K562 (cell line): ENCODE measurements around the gene IFITM2. TPM values are rescaled to one million over a fixed set of nuclear protein-coding genes. Genes with fewer than 3 reads are reported as not detected.

ENCODE experiments used
- ATF1 ChIP-seq, 2 experiments: fragments of 450-650 bp in 1 of 2; IDR thresholded peaks; 2 replicates each; pipeline ENCODE4 v1.6.1; 2016; ENCODE audit warnings: missing compliant biosample characterization in 1 of 2, missing genetic modification characterization in 1 of 2
- BDP1 ChIP-seq: IDR thresholded peaks from 3 replicates; pipeline ENCODE4 v1.6.1; 2011; ENCODE audit not compliant: insufficient read length, insufficient read depth
- GABPA ChIP-seq: fragments of 200-800 bp; sonication (Bioruptor generic); conservative IDR thresholded peaks from 2 replicates; pipeline ENCODE4 v1.6.1; 2016; ENCODE audit warnings: low read depth, missing genetic modification characterization, missing compliant biosample characterization
- MYNN ChIP-seq, 2 experiments: sonication (generic); formaldehyde crosslinking in 1 of 2; IDR thresholded peaks; 2 replicates each; pipeline versions ENCODE4 v1.5.0 to v1.6.1; 2016 to 2020; ENCODE audit warnings: antibody characterized with exemption in 1 of 2, missing genetic modification reagents in 1 of 2
- PHF21A ChIP-seq: fragments of 450-650 bp; IDR thresholded peaks from 2 replicates; pipeline ENCODE4 v1.6.1; 2017; ENCODE audit warnings: low read depth, borderline replicate concordance
- SRSF9 ChIP-seq: fragments of 200-400 bp; formaldehyde crosslinking; IDR thresholded peaks from 2 replicates; pipeline ENCODE4 v1.6.1; 2017; ENCODE audit warnings: low read depth, low read length, borderline replicate concordance
- SUPT5H ChIP-seq: fragments of 450-650 bp; IDR thresholded peaks from 2 replicates; pipeline ENCODE4 v1.6.1; 2016
- XRCC3 ChIP-seq: fragments of 450-650 bp; IDR thresholded peaks from 2 replicates; pipeline ENCODE4 v1.6.1; 2017; ENCODE audit warnings: mild to moderate bottlenecking, moderate library complexity
- ZNF717 ChIP-seq: fragments of 250-450 bp; sonication (Bioruptor Pico); IDR thresholded peaks from 2 replicates; pipeline ENCODE4 v1.5.0; 2021
- polyA plus RNA-seq, 8 experiments: library from polyadenylated mRNA; depleted of rRNA in 4 of 8; stranded (reverse) in 5 of 8; unstranded in 3 of 8; fragments of >200 nt; fragmentation: Nextera tagmentation in 2 of 8; fragmentation: Illumina TruSeq in 1 of 8; extraction: Ambion mirVana in 2 of 8; extraction: Trizol in 1 of 8; gene quantifications; 2 replicates each; pipeline versions ENCODE4 v1.2.1 to v1.2.3, GENCODE V29; 2011 to 2014; ENCODE audit warnings: inconsistent platforms in 1 of 8, missing spikeins in 1 of 8
- total RNA-seq, 7 experiments: library from RNA; depleted of rRNA in 6 of 7; stranded (reverse); fragments of >200 nt in 6 of 7; fragmentation: Illumina TruSeq in 2 of 7; extraction: Trizol in 2 of 7; gene quantifications; 2 replicates each; pipeline versions ENCODE4 v1.2.1 to v1.2.3, GENCODE V29; 2011 to 2021; ENCODE audit warnings: low replicate concordance in 1 of 7
- TF ChIP-seq, protein P1 (sequence below), 2 experiments: fragments of 450-650 bp in 1 of 2; sonication (generic) in 1 of 2; formaldehyde crosslinking in 1 of 2; IDR thresholded peaks; 2 replicates each; pipeline versions ENCODE4 v1.7.1 to v1.9.0; 2016 to 2022; ENCODE audit warnings: inconsistent platforms in 1 of 2, mild to moderate bottlenecking in 1 of 2, missing genetic modification reagents in 1 of 2
- TF ChIP-seq, protein P2 (sequence below), 2 experiments: IDR thresholded peaks; 2 replicates each; pipeline ENCODE4 v1.6.1; 2011; ENCODE audit warnings: borderline replicate concordance in 1 of 2, control low read depth in 1 of 2, low read depth in 1 of 2, low read length in 1 of 2, mild to moderate bottlenecking in 1 of 2, mixed read lengths in 1 of 2, moderate library complexity in 1 of 2; ENCODE audit not compliant: insufficient read depth in 1 of 2, insufficient read length in 1 of 2, poor library complexity in 1 of 2, severe bottlenecking in 1 of 2; ENCODE audit errors: extremely low read depth in 1 of 2
- TF ChIP-seq, protein P3 (sequence below), 2 experiments: fragments of 200-800 bp in 1 of 2; sonication (Bioruptor generic) in 1 of 2; sonication (generic) in 1 of 2; formaldehyde crosslinking in 1 of 2; IDR thresholded peaks in 1 of 2; conservative IDR thresholded peaks in 1 of 2; 2 replicates each; pipeline versions ENCODE4 v1.5.0 to v1.6.1; 2016 to 2020; ENCODE audit warnings: missing compliant biosample characterization in 1 of 2, missing genetic modification characterization in 1 of 2, missing genetic modification reagents in 1 of 2
- TF ChIP-seq, protein P4 (sequence below): fragments of 250-450 bp; sonication (Bioruptor Pico); IDR thresholded peaks from 2 replicates; pipeline ENCODE4 v1.8.0; 2022; ENCODE audit warnings: inconsistent platforms, mild to moderate bottlenecking, moderate library complexity, borderline replicate concordance

Gene IFITM2
- total and polyA plus RNA-seq, 9 of the 15 experiments (the other 6 are each of a cell fraction or from before 2014, with no cell fraction given), result 52.8 to 4,872 (median 356) TPM

DNA sequence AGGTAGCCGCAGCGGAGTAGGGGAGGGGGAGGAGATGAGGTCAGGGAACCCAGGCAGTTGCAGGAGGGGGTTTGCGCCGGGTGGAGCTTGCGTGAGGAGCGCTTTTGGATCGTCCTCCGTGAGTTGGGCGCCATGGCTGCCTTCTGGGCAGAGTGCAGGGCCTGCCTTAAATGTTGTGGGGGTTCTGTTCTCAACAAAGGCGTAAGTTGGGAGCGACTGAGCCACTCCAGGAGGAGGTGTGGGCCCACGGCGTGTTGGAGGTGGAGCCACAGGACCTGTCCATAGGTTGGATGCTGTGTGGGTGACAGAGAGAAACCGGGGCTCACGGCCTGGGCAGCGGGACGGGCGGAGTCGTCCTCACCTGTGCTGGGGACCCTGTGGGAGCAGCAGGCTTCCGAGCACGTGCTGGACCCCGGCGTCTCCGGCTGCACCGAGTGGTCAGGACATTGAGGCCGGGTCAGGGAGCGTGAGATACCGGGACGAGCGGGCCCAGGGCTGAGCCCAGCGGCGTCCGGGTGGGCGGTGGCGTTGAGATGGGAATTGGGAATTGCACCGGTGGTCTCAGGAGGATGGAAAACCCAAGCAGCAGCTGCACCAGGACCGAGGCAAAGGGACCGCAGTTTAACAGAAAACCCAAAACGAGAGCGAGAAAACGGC is 19.7 kb upstream of the IFITM2 start (continued):
- TF ChIP-seq, protein P1, sequence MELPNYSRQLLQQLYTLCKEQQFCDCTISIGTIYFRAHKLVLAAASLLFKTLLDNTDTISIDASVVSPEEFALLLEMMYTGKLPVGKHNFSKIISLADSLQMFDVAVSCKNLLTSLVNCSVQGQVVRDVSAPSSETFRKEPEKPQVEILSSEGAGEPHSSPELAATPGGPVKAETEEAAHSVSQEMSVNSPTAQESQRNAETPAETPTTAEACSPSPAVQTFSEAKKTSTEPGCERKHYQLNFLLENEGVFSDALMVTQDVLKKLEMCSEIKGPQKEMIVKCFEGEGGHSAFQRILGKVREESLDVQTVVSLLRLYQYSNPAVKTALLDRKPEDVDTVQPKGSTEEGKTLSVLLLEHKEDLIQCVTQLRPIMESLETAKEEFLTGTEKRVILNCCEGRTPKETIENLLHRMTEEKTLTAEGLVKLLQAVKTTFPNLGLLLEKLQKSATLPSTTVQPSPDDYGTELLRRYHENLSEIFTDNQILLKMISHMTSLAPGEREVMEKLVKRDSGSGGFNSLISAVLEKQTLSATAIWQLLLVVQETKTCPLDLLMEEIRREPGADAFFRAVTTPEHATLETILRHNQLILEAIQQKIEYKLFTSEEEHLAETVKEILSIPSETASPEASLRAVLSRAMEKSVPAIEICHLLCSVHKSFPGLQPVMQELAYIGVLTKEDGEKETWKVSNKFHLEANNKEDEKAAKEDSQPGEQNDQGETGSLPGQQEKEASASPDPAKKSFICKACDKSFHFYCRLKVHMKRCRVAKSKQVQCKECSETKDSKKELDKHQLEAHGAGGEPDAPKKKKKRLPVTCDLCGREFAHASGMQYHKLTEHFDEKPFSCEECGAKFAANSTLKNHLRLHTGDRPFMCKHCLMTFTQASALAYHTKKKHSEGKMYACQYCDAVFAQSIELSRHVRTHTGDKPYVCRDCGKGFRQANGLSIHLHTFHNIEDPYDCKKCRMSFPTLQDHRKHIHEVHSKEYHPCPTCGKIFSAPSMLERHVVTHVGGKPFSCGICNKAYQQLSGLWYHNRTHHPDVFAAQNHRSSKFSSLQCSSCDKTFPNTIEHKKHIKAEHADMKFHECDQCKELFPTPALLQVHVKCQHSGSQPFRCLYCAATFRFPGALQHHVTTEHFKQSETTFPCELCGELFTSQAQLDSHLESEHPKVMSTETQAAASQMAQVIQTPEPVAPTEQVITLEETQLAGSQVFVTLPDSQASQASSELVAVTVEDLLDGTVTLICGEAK (IDR thresholded peaks at IDR 0.05), result peak; percentile 59; the same call in 1 of the 2 replicates
- TF ChIP-seq, protein P1 (CRISPR knock-in tag; IDR thresholded peaks at IDR 0.05), result no peak
- TF ChIP-seq PHF21A (no peak), SUPT5H (peak; percentile 62; the same call in 1 of the 2 replicates), XRCC3 (no peak), GABPA (tag) (no peak), ATF1 (CRISPR knock-in tag; IDR thresholded peaks at IDR 0.05) (no peak), ATF1 (tag; IDR thresholded peaks at IDR 0.05) (peak; percentile 41), BDP1 (no peak), MYNN (IDR thresholded peaks at IDR 0.05) (no peak), MYNN (CRISPR knock-in tag; IDR thresholded peaks at IDR 0.05) (no peak), ZNF717 (no peak), SRSF9 (no peak)
- TF ChIP-seq, protein P2, sequence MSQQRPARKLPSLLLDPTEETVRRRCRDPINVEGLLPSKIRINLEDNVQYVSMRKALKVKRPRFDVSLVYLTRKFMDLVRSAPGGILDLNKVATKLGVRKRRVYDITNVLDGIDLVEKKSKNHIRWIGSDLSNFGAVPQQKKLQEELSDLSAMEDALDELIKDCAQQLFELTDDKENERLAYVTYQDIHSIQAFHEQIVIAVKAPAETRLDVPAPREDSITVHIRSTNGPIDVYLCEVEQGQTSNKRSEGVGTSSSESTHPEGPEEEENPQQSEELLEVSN (IDR thresholded peaks at IDR 0.05; ENCODE audit: borderline replicate concordance in 1 of 2, extremely low read depth in 1 of 2, insufficient read depth in 1 of 2, insufficient read length in 1 of 2, low read depth in 1 of 2, low read length in 1 of 2, poor library complexity in 1 of 2, severe bottlenecking in 1 of 2), result peak; percentile 44 to 57
- TF ChIP-seq, protein P3, sequence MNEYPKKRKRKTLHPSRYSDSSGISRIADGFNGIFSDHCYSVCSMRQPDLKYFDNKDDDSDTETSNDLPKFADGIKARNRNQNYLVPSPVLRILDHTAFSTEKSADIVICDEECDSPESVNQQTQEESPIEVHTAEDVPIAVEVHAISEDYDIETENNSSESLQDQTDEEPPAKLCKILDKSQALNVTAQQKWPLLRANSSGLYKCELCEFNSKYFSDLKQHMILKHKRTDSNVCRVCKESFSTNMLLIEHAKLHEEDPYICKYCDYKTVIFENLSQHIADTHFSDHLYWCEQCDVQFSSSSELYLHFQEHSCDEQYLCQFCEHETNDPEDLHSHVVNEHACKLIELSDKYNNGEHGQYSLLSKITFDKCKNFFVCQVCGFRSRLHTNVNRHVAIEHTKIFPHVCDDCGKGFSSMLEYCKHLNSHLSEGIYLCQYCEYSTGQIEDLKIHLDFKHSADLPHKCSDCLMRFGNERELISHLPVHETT (CRISPR knock-in tag; conservative IDR thresholded peaks at IDR 0.05 in 1 of 2, IDR thresholded peaks at IDR 0.05 in 1 of 2), result no peak
- TF ChIP-seq, protein P4, sequence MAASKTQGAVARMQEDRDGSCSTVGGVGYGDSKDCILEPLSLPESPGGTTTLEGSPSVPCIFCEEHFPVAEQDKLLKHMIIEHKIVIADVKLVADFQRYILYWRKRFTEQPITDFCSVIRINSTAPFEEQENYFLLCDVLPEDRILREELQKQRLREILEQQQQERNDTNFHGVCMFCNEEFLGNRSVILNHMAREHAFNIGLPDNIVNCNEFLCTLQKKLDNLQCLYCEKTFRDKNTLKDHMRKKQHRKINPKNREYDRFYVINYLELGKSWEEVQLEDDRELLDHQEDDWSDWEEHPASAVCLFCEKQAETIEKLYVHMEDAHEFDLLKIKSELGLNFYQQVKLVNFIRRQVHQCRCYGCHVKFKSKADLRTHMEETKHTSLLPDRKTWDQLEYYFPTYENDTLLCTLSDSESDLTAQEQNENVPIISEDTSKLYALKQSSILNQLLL, result no peak
